Suprapubic skin (tissue), 4 donors: ENCODE data around the gene TBC1D17. TPM values are rescaled to one million over a fixed set of nuclear protein-coding genes. Genes with fewer than 3 reads are reported as not detected.

Source experiments
- DNase-seq, 2 donors: peaks; one replicate each; pipeline ENCODE4 v3.0.0-alpha.2; 2019; ENCODE audit warnings: low spot score in 2 of 2
- H3K27ac ChIP-seq: fragments of 200-600 bp; sonication (generic); one replicate; pipeline ENCODE4 v1.5.1; 2019
- H3K27me3 ChIP-seq: fragments of 200-600 bp; sonication (generic); one replicate; pipeline ENCODE4 v1.5.1; 2019
- H3K36me3 ChIP-seq: fragments of 200-600 bp; sonication (generic); one replicate; pipeline ENCODE4 v1.5.1; 2019
- H3K4me1 ChIP-seq: fragments of 200-600 bp; sonication (generic); one replicate; pipeline ENCODE4 v1.5.1; 2019
- H3K4me3 ChIP-seq: fragments of 200-600 bp; sonication (generic); one replicate; pipeline ENCODE4 v1.5.1; 2019; ENCODE audit warnings: mild to moderate bottlenecking
- H3K9me3 ChIP-seq: fragments of 200-600 bp; sonication (generic); one replicate; pipeline ENCODE4 v1.5.1; 2019
- EP300 ChIP-seq: sonication (generic); formaldehyde crosslinking; IDR thresholded peaks from one replicate; pipeline ENCODE4 v1.6.1; 2017; ENCODE audit warnings: antibody characterized with exemption
- POLR2A ChIP-seq, 2 donors: fragments of 450-650 bp; IDR thresholded peaks; one replicate each; pipeline ENCODE4 v1.6.1; 2017; ENCODE audit warnings: antibody characterized with exemption in 2 of 2, mild to moderate bottlenecking in 2 of 2, moderate library complexity in 2 of 2
- POLR2AphosphoS5 ChIP-seq, 3 donors: sonication (generic); formaldehyde crosslinking; IDR thresholded peaks; one replicate each; pipeline ENCODE4 v1.6.1; 2017; ENCODE audit warnings: antibody characterized with exemption in 3 of 3
- WGBS: methylation state at CpG from one replicate; pipeline ENCODE4 v1.1.5; 2018; 5-methylcytosine and 5-hydroxymethylcytosine counted together
- total RNA-seq, 4 donors: library from RNA; depleted of rRNA; stranded (reverse); fragments of >200 nt; gene quantifications; one replicate each; pipeline ENCODE4 v1.1.0, GENCODE V29; 2016
- TF ChIP-seq, protein P1 (sequence below), 2 donors: fragments of 200-600 bp in 1 of 2; fragments of 450-650 bp in 1 of 2; sonication (generic) in 1 of 2; IDR thresholded peaks; one replicate each; pipeline ENCODE4 v1.5.1; 2016 to 2019; ENCODE audit warnings: antibody characterized with exemption in 2 of 2, mild to moderate bottlenecking in 1 of 2, moderate library complexity in 1 of 2

The TBC1D17 gene
- total RNA-seq, 4 donors from 2014 or later = 40.5 to 93.4 (median 59.4) TPM

DNA sequence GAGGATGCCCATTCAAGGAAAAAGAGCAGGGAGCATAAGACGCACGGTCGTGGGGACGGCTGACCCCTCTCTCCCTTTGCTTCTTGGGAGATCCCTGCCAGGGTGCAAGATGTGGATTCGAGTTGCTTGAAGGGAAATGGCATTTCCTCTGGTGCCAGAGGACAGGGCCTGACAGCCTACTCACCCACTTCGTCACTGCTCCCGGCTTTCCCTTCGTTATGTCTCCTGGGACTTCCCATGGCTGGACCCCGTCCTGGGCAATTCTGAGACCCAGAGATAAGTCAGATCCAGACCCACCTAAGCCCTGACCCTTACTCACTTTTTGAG, 1.2 kb downstream of the TBC1D17 start:
- Histone ChIP-seq H3K4me1 (peaks cover 35% of the 10 kb centered on the region), H3K27ac (peak overlapping the region; percentile 99), H3K36me3 (peaks cover 50% of the 10 kb centered on the region), H3K27me3 (no peaks in the 10 kb centered on the region), H3K4me3 (peak overlapping the region; percentile 100), H3K9me3 (no peaks in the 10 kb centered on the region)
- no peak for DNase-seq
- TF ChIP-seq POLR2AphosphoS5 (IDR thresholded peaks at IDR 0.05) (no peak), POLR2A (IDR thresholded peaks at IDR 0.05) (no peak), EP300 (no peak)
- TF ChIP-seq, protein P1, sequence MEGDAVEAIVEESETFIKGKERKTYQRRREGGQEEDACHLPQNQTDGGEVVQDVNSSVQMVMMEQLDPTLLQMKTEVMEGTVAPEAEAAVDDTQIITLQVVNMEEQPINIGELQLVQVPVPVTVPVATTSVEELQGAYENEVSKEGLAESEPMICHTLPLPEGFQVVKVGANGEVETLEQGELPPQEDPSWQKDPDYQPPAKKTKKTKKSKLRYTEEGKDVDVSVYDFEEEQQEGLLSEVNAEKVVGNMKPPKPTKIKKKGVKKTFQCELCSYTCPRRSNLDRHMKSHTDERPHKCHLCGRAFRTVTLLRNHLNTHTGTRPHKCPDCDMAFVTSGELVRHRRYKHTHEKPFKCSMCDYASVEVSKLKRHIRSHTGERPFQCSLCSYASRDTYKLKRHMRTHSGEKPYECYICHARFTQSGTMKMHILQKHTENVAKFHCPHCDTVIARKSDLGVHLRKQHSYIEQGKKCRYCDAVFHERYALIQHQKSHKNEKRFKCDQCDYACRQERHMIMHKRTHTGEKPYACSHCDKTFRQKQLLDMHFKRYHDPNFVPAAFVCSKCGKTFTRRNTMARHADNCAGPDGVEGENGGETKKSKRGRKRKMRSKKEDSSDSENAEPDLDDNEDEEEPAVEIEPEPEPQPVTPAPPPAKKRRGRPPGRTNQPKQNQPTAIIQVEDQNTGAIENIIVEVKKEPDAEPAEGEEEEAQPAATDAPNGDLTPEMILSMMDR (IDR thresholded peaks at IDR 0.05) = no peak
- WGBS = 82% methylated on average over 9 of the region's 9 CpGs

DNA sequence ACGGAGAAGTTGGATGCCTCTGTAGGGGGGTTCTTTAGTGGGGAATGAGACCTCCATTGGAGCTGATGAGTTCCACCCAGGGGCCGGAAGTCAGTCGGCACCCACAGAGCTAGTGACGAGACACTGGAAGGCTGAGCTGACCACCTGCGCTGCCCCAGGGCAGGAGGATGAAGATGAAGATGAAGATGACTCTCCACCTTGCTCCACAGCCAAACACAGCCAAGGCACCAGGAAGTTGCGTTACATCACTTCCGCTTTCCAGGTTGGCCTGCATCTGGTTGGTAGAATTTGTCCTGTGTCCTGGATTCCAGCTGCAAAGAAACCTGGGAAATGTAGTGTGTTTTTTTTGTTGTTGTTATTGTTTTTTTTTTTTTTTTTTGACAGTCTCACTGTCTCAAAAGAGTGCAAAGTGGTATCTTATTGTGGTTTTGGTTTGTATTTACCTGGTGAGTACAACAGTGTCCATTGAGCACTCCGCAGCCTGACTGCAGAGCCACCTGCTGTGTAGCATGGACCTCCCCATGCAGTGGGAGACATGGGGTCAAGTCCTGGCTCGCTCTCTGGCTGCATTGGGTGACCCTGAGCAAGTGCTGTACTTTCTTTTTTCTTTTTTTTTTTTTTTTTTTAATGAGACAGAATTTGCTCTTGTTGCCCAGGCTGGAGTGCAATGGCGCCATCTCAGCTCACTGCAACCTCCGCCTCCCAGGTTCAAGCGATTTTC, 1.9 kb downstream of the TBC1D17 start:
- Histone ChIP-seq H3K4me1 (peaks cover 31% of the 10 kb centered on the region), H3K36me3 (peaks cover 57% of the 10 kb centered on the region), H3K27me3 (no peaks in the 10 kb centered on the region), H3K4me3 (no peak overlapping the region), H3K9me3 (no peaks in the 10 kb centered on the region), H3K27ac (no peak overlapping the region)
- no peak for DNase-seq
- WGBS = 94% methylated on average over 12 of the region's 12 CpGs
- TF ChIP-seq POLR2A (IDR thresholded peaks at IDR 0.05) = no peak

DNA sequence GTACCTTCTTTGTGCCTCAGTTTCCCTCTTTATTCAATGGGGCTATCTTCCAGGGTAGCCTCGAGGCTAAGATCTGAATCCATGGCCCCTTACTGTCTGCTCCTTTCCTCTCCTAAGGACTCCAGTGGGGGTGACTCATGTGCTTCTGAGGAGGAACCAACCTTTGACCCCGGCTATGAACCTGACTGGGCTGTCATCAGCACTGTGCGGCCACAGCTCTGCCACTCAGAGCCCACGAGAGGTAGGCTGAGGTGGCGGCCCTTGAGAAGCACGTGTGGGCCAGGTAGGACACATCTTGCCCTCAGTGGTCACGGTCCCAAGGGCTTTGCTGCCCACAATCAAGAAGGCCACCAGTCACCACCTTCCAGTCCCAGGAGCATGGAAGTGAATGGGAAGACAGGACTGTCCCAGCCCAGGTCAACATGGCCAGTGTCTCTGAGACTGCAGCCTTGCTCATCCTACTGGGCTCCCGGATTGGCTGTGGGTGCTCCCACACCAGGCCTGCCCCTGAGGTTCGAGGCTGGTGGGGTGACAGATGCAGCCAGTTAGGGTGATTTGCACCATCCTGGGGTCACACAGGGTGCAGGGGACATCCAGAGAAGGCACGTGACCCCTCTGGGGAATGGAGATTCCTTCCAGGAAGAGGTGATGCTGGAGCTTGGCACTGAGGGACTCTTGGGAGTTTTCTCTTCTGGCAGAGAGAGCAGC, 2.8 kb downstream of the TBC1D17 start:
- Histone ChIP-seq H3K4me3 (no peak overlapping the region), H3K27me3 (no peaks in the 10 kb centered on the region), H3K36me3 (peaks cover 66% of the 10 kb centered on the region), H3K9me3 (no peaks in the 10 kb centered on the region), H3K27ac (no peak overlapping the region), H3K4me1 (peaks cover 22% of the 10 kb centered on the region)
- no peak for DNase-seq
- TF ChIP-seq POLR2A (IDR thresholded peaks at IDR 0.05) = no peak
- no peak for TF ChIP-seq POLR2AphosphoS5 (IDR thresholded peaks at IDR 0.05)
- no peak for TF ChIP-seq EP300
- TF ChIP-seq, protein P1 (IDR thresholded peaks at IDR 0.05) = no peak
- no CpG with 5 or more reads among the region's 10 CpGs for WGBS

DNA sequence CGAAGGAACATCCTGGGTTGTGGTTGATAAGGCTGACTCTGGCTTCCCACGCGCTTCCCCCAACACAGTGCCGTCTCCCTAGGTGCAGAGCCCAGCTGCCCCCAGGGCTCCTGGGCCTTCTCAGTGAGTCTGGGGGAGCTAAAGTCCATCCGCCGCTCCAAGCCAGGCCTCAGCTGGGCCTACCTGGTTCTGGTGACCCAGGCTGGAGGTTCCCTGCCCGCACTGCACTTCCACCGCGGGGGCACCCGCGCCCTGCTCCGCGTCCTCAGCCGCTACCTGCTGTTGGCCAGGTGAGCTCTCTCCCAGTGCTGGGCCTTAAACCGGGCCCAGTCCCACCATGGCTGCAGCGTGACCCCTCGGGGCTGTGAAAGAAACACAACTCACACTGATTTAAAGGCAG, 3.7 kb downstream of the TBC1D17 start:
- H3K27ac ChIP-seq = no peak overlapping the region
- no peak overlapping the region for H3K4me3 ChIP-seq
- H3K27me3 ChIP-seq = no peaks in the 10 kb centered on the region
- DNase-seq = no peak
- 88% methylated on average over 12 of the region's 17 CpGs for WGBS
- TF ChIP-seq POLR2AphosphoS5 (IDR thresholded peaks at IDR 0.05) = no peak
- TF ChIP-seq POLR2A (IDR thresholded peaks at IDR 0.05) = no peak
- TF ChIP-seq, protein P1 (IDR thresholded peaks at IDR 0.05) = no peak
- TF ChIP-seq EP300 = no peak
- peaks cover 69% of the 10 kb centered on the region for H3K36me3 ChIP-seq
- H3K4me1 ChIP-seq = peaks cover 15% of the 10 kb centered on the region
- H3K9me3 ChIP-seq = no peaks in the 10 kb centered on the region

DNA sequence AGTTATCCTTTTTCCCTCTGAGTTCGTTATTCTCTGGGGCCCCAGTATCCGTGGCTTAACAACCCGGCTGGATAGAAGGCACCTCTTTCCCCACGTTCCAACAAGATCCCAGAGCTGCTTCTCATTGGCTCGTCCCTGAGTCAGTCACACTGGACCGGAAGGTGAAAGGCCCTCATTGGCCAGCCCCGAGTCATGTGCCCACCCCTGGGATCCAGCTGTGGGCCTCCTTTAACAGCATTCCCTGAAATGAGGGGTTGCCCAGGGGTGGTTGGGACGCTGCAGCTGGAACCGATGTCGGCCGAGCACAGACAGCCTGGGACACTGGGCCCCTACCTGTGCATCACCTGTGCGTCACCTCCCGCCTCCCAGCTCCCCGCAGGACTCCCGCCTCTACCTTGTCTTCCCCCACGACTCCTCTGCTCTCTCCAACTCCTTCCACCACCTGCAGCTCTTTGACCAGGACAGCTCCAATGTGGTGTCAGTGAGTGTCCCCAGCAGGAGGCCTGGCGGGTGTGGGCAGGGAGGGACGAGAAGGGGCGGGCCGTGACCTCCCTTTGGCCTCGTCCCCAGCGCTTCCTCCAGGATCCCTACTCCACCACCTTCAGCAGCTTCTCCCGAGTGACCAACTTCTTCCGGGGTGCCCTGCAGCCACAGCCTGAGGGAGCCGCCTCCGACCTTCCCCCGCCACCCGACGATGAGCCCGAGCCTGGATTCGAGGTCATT, 4.3 kb downstream of the TBC1D17 start:
- Histone ChIP-seq H3K36me3 (peaks cover 69% of the 10 kb centered on the region), H3K4me1 (peaks cover 15% of the 10 kb centered on the region), H3K27me3 (no peaks in the 10 kb centered on the region), H3K4me3 (no peak overlapping the region), H3K9me3 (no peaks in the 10 kb centered on the region), H3K27ac (no peak overlapping the region)
- DNase-seq = no peak
- WGBS = 90% methylated on average over 31 of the region's 31 CpGs
- TF ChIP-seq EP300 (no peak), POLR2AphosphoS5 (IDR thresholded peaks at IDR 0.05) (no peak), POLR2A (IDR thresholded peaks at IDR 0.05) (no peak)
- TF ChIP-seq, protein P1 (IDR thresholded peaks at IDR 0.05) = no peak
